Peyer's patch (tissue), 4 donors: Measurements from ENCODE around the gene EFEMP2.

ENCODE experiments used
- CTCF ChIP-seq, 6 experiments: fragments of 450-650 bp in 4 of 6; fragments of 200-600 bp in 2 of 6; sonication (generic) in 1 of 6; IDR thresholded peaks; one replicate each; pipeline ENCODE4 v1.5.1; 2017 to 2019; ENCODE audit warnings: antibody characterized with exemption in 6 of 6, mild to moderate bottlenecking in 3 of 6, moderate library complexity in 1 of 6
- POLR2A ChIP-seq, 2 donors: fragments of 450-650 bp; IDR thresholded peaks; one replicate each; pipeline ENCODE4 v1.5.1; 2017; ENCODE audit warnings: antibody characterized with exemption in 2 of 2, mild to moderate bottlenecking in 2 of 2, moderate library complexity in 2 of 2

- TF ChIP-seq POLR2A (IDR thresholded peaks at IDR 0.05) (no peak), CTCF (IDR thresholded peaks at IDR 0.05) (no peak)
Observed at GRCh38 chr11:65920372-65920802, 47.8 kb upstream of the EFEMP2 start.
